ENCODE data around the gene FILIP1L. TPM values are rescaled to one million over a fixed set of nuclear protein-coding genes. Genes with fewer than 3 reads are reported as not detected.

Gene FILIP1L
- total RNA-seq, 1 experiment from 2014 or later, result not detected

DNA sequence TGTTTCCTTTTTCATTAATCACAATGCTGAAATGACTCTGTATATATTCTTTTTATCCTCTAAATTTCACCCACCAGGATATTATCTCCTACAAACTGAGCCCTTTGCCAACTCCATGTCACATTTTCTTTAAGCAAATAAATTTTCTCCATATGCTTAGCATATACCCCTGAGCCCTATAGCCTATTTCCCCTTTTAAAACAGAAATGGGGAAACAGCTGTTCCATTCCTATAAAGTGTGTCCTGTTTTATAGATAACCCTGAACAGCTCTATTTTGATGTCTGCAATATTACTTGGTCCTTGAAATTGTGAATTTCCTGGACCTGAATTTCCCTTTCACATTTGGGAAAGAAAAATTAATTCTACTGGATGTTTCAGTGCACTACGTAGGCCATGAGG is 15.6 kb upstream of the FILIP1L start:
- no peak for DNase-seq (ENCODE audit: low read depth, low spot score)
- in situ Hi-C loops (cut with HindIII; ENCODE audit: low pct_unique_long_range_greater_than_20kb, low sequenced_read_pairs), result no loop called here

DNA sequence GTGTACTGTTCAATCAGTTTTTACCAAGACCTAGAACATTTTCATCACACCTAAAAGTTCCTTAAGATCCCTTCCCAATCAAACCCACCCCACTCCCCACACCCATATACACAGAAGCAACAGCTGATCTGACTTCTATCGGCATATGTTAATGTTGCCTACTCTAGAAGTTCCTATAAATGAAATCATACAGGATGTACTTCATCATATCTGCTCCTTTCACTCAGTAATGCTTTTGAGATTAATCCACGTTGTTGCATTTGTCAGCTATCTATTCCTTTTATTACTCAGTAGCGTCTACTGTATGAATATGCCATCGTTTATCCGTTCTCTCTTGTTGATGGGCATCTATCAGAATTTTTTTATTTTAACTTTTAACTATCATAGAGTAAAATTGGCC is 14.3 kb upstream of the FILIP1L start:
- in situ Hi-C loops (cut with HindIII; ENCODE audit: low pct_unique_long_range_greater_than_20kb, low sequenced_read_pairs), result no loop called here
- no peak for DNase-seq (ENCODE audit: low read depth, low spot score)

DNA sequence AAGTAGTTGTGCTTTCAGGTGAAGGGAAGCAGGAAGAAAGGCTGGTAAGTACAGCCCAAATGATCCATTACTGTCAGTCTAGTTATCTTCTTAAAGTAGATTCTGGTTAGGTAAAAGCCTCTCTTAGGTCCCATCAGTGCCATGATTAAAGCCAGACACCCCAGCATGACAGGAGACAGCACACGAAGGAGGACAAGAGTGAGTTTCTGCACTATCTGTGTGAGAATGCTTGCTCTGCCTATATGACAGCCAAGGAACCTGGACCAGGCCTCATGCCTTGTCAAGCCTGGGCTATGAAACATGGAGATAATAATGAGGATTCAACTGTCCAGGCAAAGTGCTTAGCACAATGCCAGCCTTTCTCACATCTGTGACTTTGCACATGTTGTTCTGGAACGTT is 13.5 kb upstream of the FILIP1L start:
- in situ Hi-C loops (cut with HindIII; ENCODE audit: low pct_unique_long_range_greater_than_20kb, low sequenced_read_pairs), result no loop called here
- DNase-seq (ENCODE audit: low read depth, low spot score), result no peak

GRCh38 chr3:100125161-100125938 is 11.0 kb upstream of the FILIP1L start:
- DNase-seq (ENCODE audit: low read depth, low spot score), result peak; percentile 5
- in situ Hi-C loops (cut with HindIII; ENCODE audit: low pct_unique_long_range_greater_than_20kb, low sequenced_read_pairs), result no loop called here

- peak; percentile 32 for DNase-seq (ENCODE audit: low read depth, low spot score)
- in situ Hi-C loops (cut with HindIII; ENCODE audit: low pct_unique_long_range_greater_than_20kb, low sequenced_read_pairs), result no loop called here
Observed at GRCh38 chr3:100124201-100124761, 10.0 kb upstream of the FILIP1L start.

DNA sequence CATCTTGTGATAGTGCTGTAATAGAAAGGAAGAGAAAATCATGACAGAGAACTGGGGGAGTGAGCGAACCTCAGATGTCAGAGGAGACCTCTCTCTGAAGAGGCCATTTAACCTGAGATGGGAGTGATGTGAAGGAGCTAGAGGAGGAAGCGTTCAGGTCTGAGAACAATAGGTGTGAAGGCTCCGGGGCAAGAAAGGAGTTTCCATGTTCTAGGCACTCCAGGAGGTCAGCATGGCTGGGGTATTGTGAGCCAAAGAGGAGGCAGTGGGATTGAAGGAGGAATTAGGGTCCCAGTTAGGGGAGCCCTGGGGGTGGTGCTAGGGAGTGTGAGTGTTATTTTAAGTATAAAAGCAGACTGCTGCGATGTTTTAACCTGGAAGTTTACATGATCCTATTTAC is 8.8 kb upstream of the FILIP1L start:
- DNase-seq (ENCODE audit: low read depth, low spot score), result no peak
- in situ Hi-C loops (cut with HindIII; ENCODE audit: low pct_unique_long_range_greater_than_20kb, low sequenced_read_pairs), result no loop called here

DNA sequence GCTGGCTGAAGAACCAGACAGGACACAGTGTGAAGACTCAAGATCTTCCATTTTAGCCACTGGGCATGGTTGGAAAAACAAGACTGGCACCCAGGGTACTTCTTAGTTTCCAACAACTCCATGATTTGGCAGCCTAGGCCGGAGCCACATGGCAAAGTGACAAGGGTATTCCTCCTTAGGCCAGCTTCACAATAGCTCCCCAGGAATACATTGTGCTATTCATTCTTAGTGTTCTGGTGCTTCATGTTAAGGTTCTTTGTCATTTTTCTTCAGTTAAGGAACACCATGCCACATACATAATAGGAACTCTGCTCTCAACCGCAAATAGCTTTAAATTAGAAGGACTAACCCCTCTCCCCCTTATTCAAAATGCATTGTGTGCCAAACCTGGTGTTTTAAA is 8.0 kb upstream of the FILIP1L start:
- in situ Hi-C loops (cut with HindIII; ENCODE audit: low pct_unique_long_range_greater_than_20kb, low sequenced_read_pairs), result no loop called here
- DNase-seq (ENCODE audit: low read depth, low spot score), result no peak

GRCh38 chr3:100120693-100121092 is 6.4 kb upstream of the FILIP1L start:
- in situ Hi-C loops (cut with HindIII; ENCODE audit: low pct_unique_long_range_greater_than_20kb, low sequenced_read_pairs), result no loop called here
- DNase-seq (ENCODE audit: low read depth, low spot score), result no peak

DNA sequence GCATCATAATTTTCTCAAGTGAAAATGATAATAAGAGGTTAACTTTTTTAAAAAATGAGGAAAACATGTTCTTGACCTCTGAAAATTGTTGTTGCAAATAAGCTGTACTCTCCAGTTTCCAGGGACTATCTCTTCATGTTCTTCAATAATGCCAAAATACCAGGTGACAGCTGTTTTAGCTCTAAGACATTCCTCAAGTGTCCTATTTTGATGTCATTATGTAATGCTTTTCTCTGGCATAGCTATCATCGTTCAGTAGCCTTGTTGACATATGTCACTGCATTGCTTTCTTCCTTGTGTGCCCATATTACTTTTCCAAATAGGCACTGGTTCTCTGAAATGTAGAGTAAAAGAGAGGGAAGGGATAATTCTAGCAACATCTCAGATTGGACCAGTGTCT is 5.7 kb upstream of the FILIP1L start:
- in situ Hi-C loops (cut with HindIII; ENCODE audit: low pct_unique_long_range_greater_than_20kb, low sequenced_read_pairs), result no loop called here
- DNase-seq (ENCODE audit: low read depth, low spot score), result no peak

DNA sequence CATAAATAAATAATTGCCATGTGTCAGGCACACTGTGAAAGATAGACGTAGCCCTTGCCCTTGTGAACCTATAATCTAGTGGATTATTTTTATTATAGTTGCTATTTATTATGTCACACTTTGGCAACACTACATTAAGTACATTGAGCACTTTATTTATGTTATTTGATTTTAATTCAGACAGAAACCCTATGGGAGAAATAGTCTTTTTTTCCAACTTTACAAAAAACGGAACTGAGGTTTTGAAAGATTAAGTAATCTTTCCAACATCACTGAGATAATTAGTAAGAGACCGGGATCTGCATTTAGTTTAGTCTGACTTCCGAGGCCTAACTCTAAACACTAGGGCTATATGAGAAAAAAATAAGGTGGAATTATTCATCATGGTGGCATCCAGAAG is 2.8 kb upstream of the FILIP1L start:
- DNase-seq (ENCODE audit: low read depth, low spot score), result no peak
- in situ Hi-C loops (cut with HindIII; ENCODE audit: low pct_unique_long_range_greater_than_20kb, low sequenced_read_pairs), result no loop called here

DNA sequence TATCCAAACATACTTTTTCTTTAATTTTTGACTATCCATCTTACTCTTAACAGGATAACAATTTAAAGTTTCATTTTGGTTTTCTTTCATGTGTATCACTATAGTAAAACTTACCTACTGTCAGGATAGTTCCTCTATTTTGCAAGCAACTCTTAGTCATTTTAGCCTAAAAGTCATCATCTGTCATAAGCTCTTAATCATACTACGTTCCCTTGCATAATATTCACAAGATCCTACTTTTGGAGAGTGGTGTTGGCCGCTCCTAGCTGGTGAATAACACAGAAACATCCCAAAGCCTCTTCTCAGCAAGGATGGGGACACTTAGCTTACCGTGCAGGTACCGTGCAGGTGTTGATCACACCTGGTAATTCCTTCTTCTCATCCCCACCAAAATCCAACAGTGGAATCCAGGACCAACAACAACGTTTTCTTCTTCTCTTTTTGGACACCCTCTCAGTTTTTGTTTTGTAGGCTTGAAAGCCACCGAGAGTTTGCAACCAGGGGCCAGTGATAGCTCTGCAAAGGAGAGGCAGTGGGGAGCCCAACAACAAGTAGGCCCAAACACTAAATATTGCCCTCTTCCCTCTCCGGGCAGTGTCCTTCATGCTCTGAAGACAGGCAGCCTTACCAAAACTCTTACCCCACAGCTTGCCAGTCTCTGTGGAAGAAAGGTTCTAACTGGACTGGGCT is 433 bp downstream of the FILIP1L start:
- in situ Hi-C loops (cut with HindIII; ENCODE audit: low pct_unique_long_range_greater_than_20kb, low sequenced_read_pairs), result no loop called here
- DNase-seq (ENCODE audit: low read depth, low spot score), result no peak

DNA sequence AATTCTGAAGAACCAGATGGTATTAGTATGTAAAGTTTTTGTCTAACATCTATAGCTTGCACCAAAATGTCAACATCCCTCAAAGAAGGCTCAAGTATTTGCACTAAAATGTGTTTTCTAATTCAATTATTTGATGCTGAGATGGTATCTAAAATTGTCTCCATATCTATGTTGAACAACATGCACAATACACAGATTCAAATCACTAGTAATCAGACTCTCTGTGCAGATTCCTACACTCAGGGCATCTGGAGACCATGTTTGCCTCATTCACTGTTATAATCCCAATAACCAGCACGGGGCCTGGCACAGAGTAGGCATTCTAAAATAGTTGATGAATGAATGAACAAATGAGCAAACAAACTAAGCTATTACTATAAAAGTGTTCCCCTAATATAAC is 2.6 kb downstream of the FILIP1L start:
- no peak for DNase-seq (ENCODE audit: low read depth, low spot score)
- in situ Hi-C loops (cut with HindIII; ENCODE audit: low pct_unique_long_range_greater_than_20kb, low sequenced_read_pairs), result no loop called here

DNA sequence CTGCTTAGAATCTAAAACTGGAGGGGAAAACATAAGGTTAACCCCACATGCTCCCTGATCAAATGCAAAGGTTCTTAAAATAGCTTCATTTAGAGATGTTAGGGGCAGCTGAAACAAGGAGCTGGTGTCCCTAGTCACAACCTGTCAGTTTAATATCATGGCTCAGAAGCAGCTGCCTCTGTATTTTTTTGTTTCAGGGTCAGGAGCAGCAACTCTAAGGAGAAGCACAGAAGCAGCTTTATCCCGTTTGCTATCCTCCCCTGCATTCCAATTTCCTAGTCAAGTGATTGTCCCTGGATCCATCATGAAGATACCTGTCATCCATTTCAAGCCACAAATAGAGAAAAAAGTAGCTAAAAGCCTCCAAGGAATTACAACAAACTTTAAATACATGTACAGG is 4.1 kb downstream of the FILIP1L start:
- in situ Hi-C loops (cut with HindIII; ENCODE audit: low pct_unique_long_range_greater_than_20kb, low sequenced_read_pairs), result no loop called here
- DNase-seq (ENCODE audit: low read depth, low spot score), result no peak

DNA sequence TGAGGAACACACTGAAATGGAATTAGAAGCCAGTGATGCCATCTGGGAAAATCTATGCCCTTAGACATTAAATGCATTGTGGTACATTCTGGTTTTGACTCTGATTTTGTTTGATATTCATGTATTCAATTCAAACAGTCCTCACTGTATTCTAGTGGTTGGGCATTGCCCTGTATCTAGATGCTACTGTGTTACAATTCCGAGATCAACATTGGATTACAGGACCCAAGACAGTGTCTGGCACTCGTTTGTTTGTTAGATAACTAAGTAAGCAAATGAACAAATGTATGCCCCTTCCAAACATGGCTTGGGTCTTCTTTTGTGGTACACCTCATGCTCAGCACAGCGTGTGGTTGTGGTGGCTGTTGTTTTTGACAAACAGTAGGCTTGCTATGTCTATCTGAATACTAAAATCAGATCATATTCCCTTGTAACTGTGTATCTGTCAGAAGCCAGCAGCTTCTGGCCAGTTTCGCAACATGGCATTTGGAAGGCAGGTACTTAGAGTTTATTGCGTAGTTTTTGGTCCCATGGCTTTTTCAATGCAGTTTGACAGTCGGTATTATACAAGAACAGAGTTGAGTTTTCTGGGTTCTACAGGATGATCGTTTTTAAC is 5.7 kb downstream of the FILIP1L start:
- in situ Hi-C loops (cut with HindIII; ENCODE audit: low pct_unique_long_range_greater_than_20kb, low sequenced_read_pairs), result no loop called here
- no peak for DNase-seq (ENCODE audit: low read depth, low spot score)

- in situ Hi-C loops (cut with HindIII; ENCODE audit: low pct_unique_long_range_greater_than_20kb, low sequenced_read_pairs), result no loop called here
- DNase-seq (ENCODE audit: low read depth, low spot score), result no peak
Observed at GRCh38 chr3:100107221-100107814, 7.0 kb downstream of the FILIP1L start.

- DNase-seq (ENCODE audit: low read depth, low spot score), result no peak
- in situ Hi-C loops (cut with HindIII; ENCODE audit: low pct_unique_long_range_greater_than_20kb, low sequenced_read_pairs), result no loop called here
Observed at GRCh38 chr3:100106531-100107141, 7.7 kb downstream of the FILIP1L start.

- in situ Hi-C loops (cut with HindIII; ENCODE audit: low pct_unique_long_range_greater_than_20kb, low sequenced_read_pairs), result no loop called here
- no peak for DNase-seq (ENCODE audit: low read depth, low spot score)
Observed at GRCh38 chr3:100106094-100106493, 8.2 kb downstream of the FILIP1L start.

DNA sequence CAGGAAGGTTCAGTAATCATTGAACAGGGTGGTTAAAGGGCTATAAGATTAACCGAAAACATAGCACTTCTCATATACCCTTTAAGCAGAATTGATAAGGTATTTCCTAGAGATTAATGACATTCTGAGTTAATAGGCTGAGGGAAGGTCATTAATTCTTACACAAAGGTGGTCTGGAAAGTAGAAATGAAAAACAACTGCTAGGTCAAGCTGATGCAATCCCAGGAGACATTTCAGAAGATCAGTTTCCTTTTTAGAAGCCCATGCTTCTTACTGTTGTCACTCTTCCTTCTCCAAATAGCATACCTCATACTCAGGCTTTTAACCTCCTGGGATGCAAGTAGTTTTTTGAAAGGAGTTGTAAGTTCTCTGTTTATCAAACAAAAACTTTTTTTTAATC is 8.8 kb downstream of the FILIP1L start:
- in situ Hi-C loops (cut with HindIII; ENCODE audit: low pct_unique_long_range_greater_than_20kb, low sequenced_read_pairs), result no loop called here
- no peak for DNase-seq (ENCODE audit: low read depth, low spot score)

All from SK-MEL-5 (cell line).